Fibroblast of lung (primary cell): ENCODE measurements around the gene FRY.

ENCODE experiments used
- CTCF ChIP-seq, 2 donors: IDR thresholded peaks in 1 of 2; conservative IDR thresholded peaks in 1 of 2; 1 replicate in 1 of 2; 2 replicates in 1 of 2; pipeline ENCODE4 v1.5.1; 2011 to 2012; ENCODE audit warnings: low read length in 2 of 2, control low read depth in 1 of 2, inconsistent platforms in 1 of 2, low read depth in 1 of 2, mild to moderate bottlenecking in 1 of 2
- EZH2 ChIP-seq: IDR thresholded peaks from 2 replicates; pipeline ENCODE4 v1.5.1; 2012; ENCODE audit warnings: low read length, control low read depth, mild to moderate bottlenecking; ENCODE audit errors: missing control alignments

GRCh38 chr13:32125751-32126150, 94.2 kb downstream of the FRY start:
- TF ChIP-seq CTCF (conservative IDR thresholded peaks at IDR 0.05 in 1 of 2, IDR thresholded peaks at IDR 0.05 in 1 of 2; ENCODE audit: low read depth in 1 of 2, low read length in 2 of 2), result no peak
- TF ChIP-seq EZH2, result no peak
